T-cell (primary cell): ENCODE results near the gene PRKD1. TPM values are rescaled to one million over a fixed set of nuclear protein-coding genes. Genes with fewer than 3 reads are reported as not detected.
"Not testable (repeated sequence)": the region's sequence is repeated elsewhere in the genome, so short reads cannot be mapped to it uniquely, and the experiment has no call there.

Experiments
- ATAC-seq, 4 experiments: fragments of 200-7000 bp in 3 of 4; fragments of 150-1000 bp in 1 of 4; cut with Tn5 transposase; replicated peaks in 1 of 4; 1 replicate in 3 of 4; 2 replicates in 1 of 4; pipeline ENCODE4 v1.10.0; 2021; ENCODE audit warnings: moderate library complexity in 3 of 4, mild to moderate bottlenecking in 2 of 4, moderate number of reproducible peaks in 1 of 4
- CTCF ChIA-PET, 2 donors: fragments of 300-600 bp; sonication (Branson Sonifier 250); formaldehyde crosslinking; loops; one replicate each; lab custom pipeline; 2022; ENCODE audit warnings: antibody characterized with exemption in 2 of 2; lab: Charles Lee
- POLR2A ChIA-PET, 2 donors: fragments of 300-600 bp; sonication (Branson Sonifier 250); formaldehyde crosslinking; loops; one replicate each; lab custom pipeline; 2022; ENCODE audit warnings: antibody characterized with exemption in 2 of 2; lab: Charles Lee
- DNase-seq, 35 experiments: peaks; one replicate each; pipeline versions ENCODE4 v3.0.0 to v3.0.0-alpha.2; 2013 to 2023
- H3K27ac ChIP-seq: one replicate; pipeline ENCODE4 v1.5.1; 2013; ENCODE audit warnings: low read length
- H3K27me3 ChIP-seq, 2 experiments: replicated peaks in 1 of 2; 1 replicate in 1 of 2; 2 replicates in 1 of 2; pipeline versions ENCODE4 v1.6.1 to v1.7.0; 2013; ENCODE audit warnings: low read length in 1 of 2, mixed read lengths in 1 of 2; ENCODE audit not compliant: control insufficient read depth in 2 of 2, insufficient read depth in 2 of 2; ENCODE audit errors: extremely low read depth in 1 of 2
- H3K36me3 ChIP-seq, 2 donors: 1 replicate in 1 of 2; 2 replicates in 1 of 2; pipeline versions ENCODE4 v1.6.1 to v1.7.0; 2013; ENCODE audit warnings: low read length in 1 of 2; ENCODE audit not compliant: control insufficient read depth in 2 of 2, insufficient read depth in 1 of 2; ENCODE audit errors: extremely low read depth in 1 of 2
- H3K4me1 ChIP-seq, 2 experiments: 1 replicate in 1 of 2; 2 replicates in 1 of 2; pipeline versions ENCODE4 v1.6.1 to v1.7.0; 2013; ENCODE audit warnings: low read length in 2 of 2, mixed read lengths in 1 of 2; ENCODE audit not compliant: insufficient read depth in 2 of 2, control insufficient read depth in 1 of 2; ENCODE audit errors: extremely low read depth in 1 of 2
- H3K4me3 ChIP-seq, 2 donors: 1 replicate in 1 of 2; 2 replicates in 1 of 2; pipeline versions ENCODE4 v1.5.1 to v1.7.0; 2013; ENCODE audit warnings: mild to moderate bottlenecking in 2 of 2, low read length in 1 of 2, moderate library complexity in 1 of 2; ENCODE audit not compliant: control insufficient read depth in 1 of 2; ENCODE audit errors: extremely low read depth in 1 of 2
- H3K9me3 ChIP-seq: 2 replicates; pipeline ENCODE4 v1.7.0; 2013
- H3K27ac Mint-ChIP-seq, 2 donors: one replicate each; pipeline ENCODE4 v1.8.0; 2020 to 2021; ENCODE audit warnings: mild to moderate bottlenecking in 2 of 2, mixed read lengths in 2 of 2
- H3K27me3 Mint-ChIP-seq, 2 donors: one replicate each; pipeline ENCODE4 v1.8.0; 2021 to 2022; ENCODE audit warnings: mixed read lengths in 2 of 2
- H3K36me3 Mint-ChIP-seq: one replicate; pipeline ENCODE4 v1.8.0; 2021; ENCODE audit warnings: mixed read lengths
- H3K4me1 Mint-ChIP-seq, 3 donors: one replicate each; pipeline ENCODE4 v1.8.0; 2020 to 2022; ENCODE audit warnings: mixed read lengths in 3 of 3, mild to moderate bottlenecking in 1 of 3
- H3K4me3 Mint-ChIP-seq, 3 donors: one replicate each; pipeline ENCODE4 v1.8.0; 2020 to 2022; ENCODE audit warnings: mild to moderate bottlenecking in 3 of 3, mixed read lengths in 3 of 3, moderate library complexity in 3 of 3
- H3K9me3 Mint-ChIP-seq, 3 donors: one replicate each; pipeline ENCODE4 v1.8.0; 2020 to 2022; ENCODE audit warnings: mixed read lengths in 3 of 3
- WGBS: methylation state at CpG from one replicate; pipeline ENCODE4 v1.1.5; 2013; ENCODE audit warnings: missing lambda C conversion rate; ENCODE audit not compliant: insufficient coverage; 5-methylcytosine and 5-hydroxymethylcytosine counted together
- total RNA-seq, 35 experiments: library from RNA in 6 of 35; stranded (reverse) in 6 of 35; fragments of 120-200 nt in 1 of 35; gene quantifications; one replicate each; pipeline versions ENCODE4 v1.2.1 to v1.2.4 and lab custom pipeline; 2013 to 2026

Gene PRKD1
- total RNA-seq, 5 donors from 2014 or later (not counting 1 experiment from before 2014, with no cell fraction given), result 0.28 to 0.43 TPM; not detected in 3

GRCh38 chr14:29788093-29788492 is 139.6 kb downstream of the PRKD1 start:
- Mint-ChIP-seq H3K27me3 (no peaks in the 10 kb centered on the region), H3K4me3 (no peak overlapping the region), H3K27ac (no peak overlapping the region), H3K9me3 (peaks cover 8 to 15% (median 11%) of the 10 kb centered on the region in 3 donors), H3K4me1 (no peaks in the 10 kb centered on the region), H3K36me3 (no peaks in the 10 kb centered on the region)
- DNase-seq (no peak), ATAC-seq (no peak)
- H3K36me3 ChIP-seq, result no peaks in the 10 kb centered on the region
- H3K4me3 ChIP-seq, result no peak overlapping the region
- ChIA-PET CTCF (no interaction called here), POLR2A (interaction anchor here in 1 of 2 donors (0.5 kb wide), 1 partner anchor 1942 kb away, joined by 4 read pairs; no protein-coding TSS in a partner anchor)
- no peaks in the 10 kb centered on the region for H3K4me1 ChIP-seq
- H3K9me3 ChIP-seq, result no peaks in the 10 kb centered on the region
- H3K27me3 ChIP-seq, result no peaks in the 10 kb centered on the region
- no peak overlapping the region for H3K27ac ChIP-seq
- no CpG with 5 or more reads among the region's 2 CpGs for WGBS

DNA sequence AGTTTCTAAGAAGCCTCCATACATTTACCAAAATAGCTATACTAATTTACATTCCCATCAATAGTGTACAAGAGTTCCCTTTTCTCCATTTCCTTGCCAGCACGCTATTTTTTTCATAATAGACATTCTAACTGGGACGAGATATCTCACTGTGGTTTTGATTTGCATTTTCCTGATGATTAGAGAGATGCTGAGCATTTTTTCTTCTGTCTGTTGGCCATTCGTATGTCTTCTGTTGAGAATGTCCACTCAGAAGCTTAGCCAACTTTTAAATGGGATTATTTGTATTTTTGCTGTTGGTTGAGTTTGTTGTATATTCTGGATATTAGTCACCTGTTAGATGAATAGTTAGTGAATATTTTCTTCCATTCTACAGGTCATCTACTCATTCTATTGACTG is 144.1 kb downstream of the PRKD1 start:
- POLR2A ChIA-PET, result interaction anchor here in 1 of 2 donors (0.6 kb wide), 1 partner anchor 8 kb away, joined by 3 read pairs; no protein-coding TSS in a partner anchor
- H3K27me3 ChIP-seq, result no peaks in the 10 kb centered on the region
- H3K36me3 ChIP-seq, result no peaks in the 10 kb centered on the region
- Mint-ChIP-seq H3K27ac (no peak overlapping the region), H3K36me3 (no peaks in the 10 kb centered on the region), H3K9me3 (peaks cover 12 to 27% (median 13%) of the 10 kb centered on the region in 3 donors), H3K4me1 (no peaks in the 10 kb centered on the region), H3K27me3 (no peaks in the 10 kb centered on the region), H3K4me3 (no peak overlapping the region)
- H3K9me3 ChIP-seq, result no peaks in the 10 kb centered on the region
- DNase-seq (no peak), ATAC-seq (no peak)
- WGBS, result 40% methylated on average over 1 of the region's 3 CpGs
- CTCF ChIA-PET, result no interaction called here
- H3K27ac ChIP-seq, result no peak overlapping the region
- no peaks in the 10 kb centered on the region for H3K4me1 ChIP-seq
- H3K4me3 ChIP-seq, result no peak overlapping the region

DNA sequence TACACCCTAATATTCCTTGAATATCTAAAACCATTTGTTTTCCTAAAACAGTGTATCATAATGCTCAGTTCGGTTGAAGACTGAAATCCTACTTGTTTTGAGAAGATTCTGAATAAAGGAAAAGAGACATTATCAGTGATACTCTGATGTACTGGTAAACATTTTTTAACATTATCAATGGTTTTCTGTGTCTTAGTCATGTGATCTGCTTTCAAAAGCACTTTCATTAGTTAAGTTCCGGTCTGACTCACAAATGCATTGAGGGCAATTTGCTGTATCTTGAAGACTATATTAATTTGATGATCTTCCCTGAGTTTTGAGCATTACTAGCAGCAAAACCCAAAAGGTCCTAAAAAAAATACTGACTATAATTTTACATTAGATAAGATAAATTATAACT is 145.6 kb downstream of the PRKD1 start:
- no peak overlapping the region for H3K27ac Mint-ChIP-seq
- no peaks in the 10 kb centered on the region for H3K36me3 ChIP-seq
- ATAC-seq (no peak), DNase-seq (no peak)
- H3K4me3 ChIP-seq, result no peak overlapping the region
- H3K27me3 ChIP-seq, result no peaks in the 10 kb centered on the region
- H3K4me1 ChIP-seq, result no peaks in the 10 kb centered on the region
- CTCF ChIA-PET, result no interaction called here
- H3K27ac ChIP-seq, result no peak overlapping the region
- no peaks in the 10 kb centered on the region for H3K4me1 Mint-ChIP-seq
- H3K36me3 Mint-ChIP-seq, result no peaks in the 10 kb centered on the region
- no peaks in the 10 kb centered on the region for H3K9me3 ChIP-seq
- no CpG with 5 or more reads among the region's 2 CpGs for WGBS
- POLR2A ChIA-PET, result no interaction called here
- no peaks in the 10 kb centered on the region for H3K27me3 Mint-ChIP-seq
- H3K4me3 Mint-ChIP-seq, result no peak overlapping the region
- H3K9me3 Mint-ChIP-seq, result peaks cover 18 to 32% (median 21%) of the 10 kb centered on the region in 3 donors

DNA sequence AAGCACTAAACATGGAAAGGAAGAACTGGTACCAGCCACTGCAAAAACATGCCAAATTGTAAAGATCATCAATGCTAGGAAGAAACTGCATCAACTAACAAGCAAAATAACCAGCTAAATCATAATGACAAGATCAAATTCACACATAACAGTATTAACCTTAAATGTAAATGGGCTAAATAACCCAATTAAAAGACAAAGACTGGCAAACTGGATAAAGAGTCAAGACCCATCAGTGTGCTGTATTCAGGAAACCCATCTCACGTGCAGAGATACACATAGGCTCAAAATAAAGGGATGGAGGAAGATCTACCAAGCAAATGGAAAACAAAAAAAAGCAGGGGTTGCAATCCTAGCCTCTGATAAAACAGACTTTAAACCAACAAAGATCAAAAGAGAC is 150.5 kb downstream of the PRKD1 start:
- DNase-seq, ATAC-seq, H3K36me3 Mint-ChIP-seq, H3K4me1 Mint-ChIP-seq, H3K4me1 ChIP-seq, H3K27ac ChIP-seq, H3K4me3 Mint-ChIP-seq, H3K27ac Mint-ChIP-seq, H3K9me3 ChIP-seq, H3K36me3 ChIP-seq, CTCF ChIA-PET, H3K4me3 ChIP-seq, H3K27me3 Mint-ChIP-seq, POLR2A ChIA-PET, H3K27me3 ChIP-seq: not testable (repeated sequence)
- WGBS, result no CpG with 5 or more reads among the region's 1 CpG
- peaks cover 27 to 46% (median 29%) of the 10 kb centered on the region in 3 donors for H3K9me3 Mint-ChIP-seq

GRCh38 chr14:29773990-29774389 is 153.7 kb downstream of the PRKD1 start:
- Mint-ChIP-seq H3K36me3 (no peaks in the 10 kb centered on the region), H3K27ac (no peak overlapping the region), H3K4me3 (no peak overlapping the region), H3K4me1 (no peaks in the 10 kb centered on the region), H3K9me3 (peaks cover 36 to 47% (median 37%) of the 10 kb centered on the region in 3 donors), H3K27me3 (no peaks in the 10 kb centered on the region)
- H3K27ac ChIP-seq, result no peak overlapping the region
- H3K4me1 ChIP-seq, result no peaks in the 10 kb centered on the region
- no peak overlapping the region for H3K4me3 ChIP-seq
- 59% methylated on average over 2 of the region's 4 CpGs for WGBS
- ChIA-PET POLR2A (no interaction called here), CTCF (no interaction called here)
- peaks cover 2% of the 10 kb centered on the region for H3K9me3 ChIP-seq
- H3K27me3 ChIP-seq, result no peaks in the 10 kb centered on the region
- DNase-seq, result no peak
- ATAC-seq, result no peak
- no peaks in the 10 kb centered on the region for H3K36me3 ChIP-seq

DNA sequence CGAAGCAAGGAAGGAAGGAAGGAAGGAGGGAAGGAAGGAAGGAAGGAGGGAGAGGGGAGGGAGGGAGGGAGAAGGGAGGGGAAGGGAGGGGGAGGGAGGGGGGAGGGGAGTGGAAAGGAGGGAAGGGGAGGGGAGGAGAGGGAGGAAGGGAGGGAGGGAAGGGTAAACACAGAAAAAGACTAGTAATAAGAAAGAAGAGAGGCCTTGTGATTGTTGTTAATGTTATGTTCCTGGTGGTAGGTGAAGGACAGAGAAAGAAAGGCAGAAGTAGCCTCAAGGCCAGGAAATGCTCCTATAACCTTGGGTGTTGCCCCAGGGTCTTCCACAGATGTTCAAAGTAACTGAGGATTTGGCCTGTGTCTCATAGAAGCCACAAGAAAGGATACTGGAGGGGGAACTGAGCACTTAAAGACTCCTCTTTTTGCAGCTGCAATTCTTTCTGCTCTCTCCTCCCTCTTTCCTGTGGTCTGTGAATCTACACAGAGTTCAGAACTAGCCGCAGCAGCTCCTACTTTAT is 164.2 kb downstream of the PRKD1 start:
- Mint-ChIP-seq H3K36me3 (no peaks in the 10 kb centered on the region), H3K27ac (no peak overlapping the region), H3K9me3 (peaks cover 0 to 21% (median 20%) of the 10 kb centered on the region in 3 donors), H3K4me3 (no peak overlapping the region), H3K27me3 (no peaks in the 10 kb centered on the region), H3K4me1 (no peaks in the 10 kb centered on the region)
- ChIA-PET CTCF (no interaction called here), POLR2A (no interaction called here)
- DNase-seq (no peak), ATAC-seq (no peak)
- H3K27me3 ChIP-seq, result no peaks in the 10 kb centered on the region
- H3K4me1 ChIP-seq, result no peaks in the 10 kb centered on the region
- no peaks in the 10 kb centered on the region for H3K36me3 ChIP-seq
- H3K4me3 ChIP-seq, result no peak overlapping the region
- WGBS, result no CpG with 5 or more reads among the region's 2 CpGs
- no peak overlapping the region for H3K27ac ChIP-seq
- H3K9me3 ChIP-seq, result no peaks in the 10 kb centered on the region
